Mucosa of stomach (tissue), 1 donor: ENCODE results near the gene SLC12A6.

Experiments
- H3K27me3 ChIP-seq: one replicate; pipeline ENCODE4 v1.7.0; 2013; ENCODE audit warnings: mild to moderate bottlenecking, low read length; ENCODE audit not compliant: control insufficient read depth, insufficient read depth
- H3K36me3 ChIP-seq: one replicate; pipeline ENCODE4 v1.7.0; 2013; ENCODE audit warnings: low read length; ENCODE audit not compliant: control insufficient read depth, insufficient read depth
- H3K4me1 ChIP-seq: one replicate; pipeline ENCODE4 v1.7.0; 2013; ENCODE audit warnings: mild to moderate bottlenecking, low read length; ENCODE audit not compliant: control insufficient read depth, insufficient read depth
- H3K4me3 ChIP-seq: one replicate; pipeline ENCODE4 v1.7.0; 2013; ENCODE audit warnings: low read length
- H3K9ac ChIP-seq: one replicate; pipeline ENCODE4 v1.7.0; 2013; ENCODE audit warnings: mild to moderate bottlenecking, low read length, moderate library complexity
- H3K9me3 ChIP-seq: one replicate; pipeline ENCODE4 v1.7.0; 2013; ENCODE audit warnings: mild to moderate bottlenecking, low read length, moderate library complexity; ENCODE audit not compliant: control insufficient read depth
- donor health status: Pancreatic carcinoma.

Gene SLC12A6

GRCh38 chr15:34241376-34242330 is 95.9 kb downstream of the SLC12A6 start:
- Histone ChIP-seq H3K36me3 (peaks cover 4% of the 10 kb centered on the region), H3K4me1 (no peaks in the 10 kb centered on the region), H3K27me3 (no peaks in the 10 kb centered on the region), H3K9me3 (no peaks in the 10 kb centered on the region), H3K4me3 (no peak overlapping the region), H3K9ac (no peak overlapping the region)

GRCh38 chr15:34240537-34240936 is 97.0 kb downstream of the SLC12A6 start:
- H3K9me3 ChIP-seq, result no peaks in the 10 kb centered on the region
- H3K9ac ChIP-seq, result no peak overlapping the region
- no peaks in the 10 kb centered on the region for H3K4me1 ChIP-seq
- no peak overlapping the region for H3K4me3 ChIP-seq
- H3K36me3 ChIP-seq, result peaks cover 4% of the 10 kb centered on the region
- H3K27me3 ChIP-seq, result no peaks in the 10 kb centered on the region

DNA sequence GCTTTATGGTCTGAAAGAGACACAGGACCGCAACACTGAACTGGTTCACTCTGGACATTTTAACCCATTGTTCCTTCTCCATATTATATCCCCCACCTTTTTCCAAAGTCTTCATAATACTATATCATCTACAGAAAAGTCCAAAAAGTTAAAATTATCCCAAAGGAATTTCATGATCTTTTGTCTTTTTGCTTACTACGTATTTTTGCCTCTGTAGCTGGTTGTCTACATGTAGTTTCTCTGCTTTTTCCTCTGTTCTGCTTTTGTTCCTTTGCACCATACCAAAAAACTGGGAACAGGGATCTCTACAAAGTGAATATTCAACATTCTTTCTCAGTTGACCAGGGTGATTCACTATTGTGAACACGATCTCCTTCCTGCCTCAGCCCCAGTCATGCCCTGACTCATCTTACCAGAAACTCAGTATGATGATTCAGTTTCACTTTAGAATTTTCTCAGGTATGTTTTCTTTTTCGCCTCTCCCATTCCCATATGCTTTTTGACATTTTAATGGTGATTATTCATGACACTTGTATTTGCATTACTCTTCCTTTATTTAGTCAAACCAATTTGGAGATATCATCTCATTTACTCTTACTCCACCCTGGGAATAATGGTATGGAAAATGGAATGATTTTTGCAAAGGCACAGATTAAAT is 98.3 kb downstream of the SLC12A6 start:
- H3K9ac ChIP-seq, result no peak overlapping the region
- no peaks in the 10 kb centered on the region for H3K9me3 ChIP-seq
- H3K4me3 ChIP-seq, result no peak overlapping the region
- no peaks in the 10 kb centered on the region for H3K27me3 ChIP-seq
- no peaks in the 10 kb centered on the region for H3K4me1 ChIP-seq
- peaks cover 4% of the 10 kb centered on the region for H3K36me3 ChIP-seq

- no peaks in the 10 kb centered on the region for H3K27me3 ChIP-seq
- H3K9me3 ChIP-seq, result no peaks in the 10 kb centered on the region
- no peak overlapping the region for H3K9ac ChIP-seq
- no peak overlapping the region for H3K4me3 ChIP-seq
- no peaks in the 10 kb centered on the region for H3K36me3 ChIP-seq
- H3K4me1 ChIP-seq, result no peaks in the 10 kb centered on the region
These were observed 104.0 kb downstream of the SLC12A6 start for GRCh38 chr15:34233614-34234013.

- peaks cover 8% of the 10 kb centered on the region for H3K4me1 ChIP-seq
- H3K4me3 ChIP-seq, result peak overlapping the region; percentile 93
- H3K36me3 ChIP-seq, result no peaks in the 10 kb centered on the region
- H3K9me3 ChIP-seq, result no peaks in the 10 kb centered on the region
- no peaks in the 10 kb centered on the region for H3K27me3 ChIP-seq
- peak overlapping the region; percentile 87 for H3K9ac ChIP-seq
These were observed 113.5 kb downstream of the SLC12A6 start for GRCh38 chr15:34223904-34224596.

DNA sequence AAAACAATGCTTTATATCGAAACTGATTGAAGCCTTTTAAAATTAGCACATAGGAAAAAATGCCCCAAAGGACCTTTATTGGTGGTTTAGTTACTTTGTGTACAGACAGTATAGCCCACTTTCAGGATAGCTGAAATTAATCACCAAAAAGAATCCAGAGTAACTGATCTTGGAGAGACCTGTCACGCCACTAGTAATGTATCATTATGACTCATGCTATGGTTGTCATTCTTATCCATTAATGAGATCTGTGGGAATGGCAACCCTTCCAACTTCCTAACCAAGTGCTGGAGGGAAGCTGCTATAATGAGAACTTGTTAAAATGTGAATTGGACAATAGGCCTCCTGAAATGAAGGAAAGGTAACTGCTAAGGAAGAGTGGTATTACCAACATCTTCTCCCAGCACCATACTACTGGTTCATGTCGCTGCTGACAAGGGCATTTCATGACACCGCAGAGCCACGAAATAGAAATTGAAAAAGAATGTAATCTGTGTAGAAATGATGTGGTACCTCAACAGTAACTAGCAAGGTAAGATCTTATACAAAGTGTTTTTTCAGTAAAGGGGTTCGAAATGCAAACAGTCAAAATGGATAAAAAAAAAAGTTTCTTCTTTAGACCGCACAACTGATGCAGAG is 119.9 kb downstream of the SLC12A6 start:
- no peak overlapping the region for H3K9ac ChIP-seq
- H3K4me1 ChIP-seq, result no peaks in the 10 kb centered on the region
- no peaks in the 10 kb centered on the region for H3K27me3 ChIP-seq
- no peak overlapping the region for H3K4me3 ChIP-seq
- no peaks in the 10 kb centered on the region for H3K9me3 ChIP-seq
- H3K36me3 ChIP-seq, result no peaks in the 10 kb centered on the region

GRCh38 chr15:34216527-34217270 is 120.9 kb downstream of the SLC12A6 start:
- Histone ChIP-seq H3K36me3 (no peaks in the 10 kb centered on the region), H3K9ac (no peak overlapping the region), H3K27me3 (no peaks in the 10 kb centered on the region), H3K4me3 (no peak overlapping the region), H3K4me1 (no peaks in the 10 kb centered on the region), H3K9me3 (no peaks in the 10 kb centered on the region)

DNA sequence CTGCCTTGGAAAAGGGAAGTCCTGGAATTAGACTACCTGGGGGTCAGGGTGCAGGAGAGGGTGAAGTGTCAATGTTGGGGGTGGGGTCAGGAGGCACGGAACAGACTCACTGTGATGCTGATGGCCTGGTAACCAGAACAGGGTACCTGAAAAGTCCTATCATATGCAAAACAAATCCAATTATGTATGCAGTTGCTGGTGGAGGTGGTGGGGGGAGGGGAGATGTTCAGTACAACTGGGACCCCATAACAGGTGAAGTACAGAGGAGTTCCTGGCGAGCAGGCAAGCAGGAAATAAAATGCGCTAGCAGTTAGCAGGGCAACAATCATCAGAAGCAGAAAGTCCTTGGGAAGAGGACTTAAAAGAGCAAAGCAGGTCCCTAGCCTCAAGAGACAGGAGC is 123.4 kb downstream of the SLC12A6 start:
- H3K4me3 ChIP-seq, result no peak overlapping the region
- H3K27me3 ChIP-seq, result no peaks in the 10 kb centered on the region
- H3K36me3 ChIP-seq, result no peaks in the 10 kb centered on the region
- H3K4me1 ChIP-seq, result peaks cover under 1% of the 10 kb centered on the region
- H3K9me3 ChIP-seq, result no peaks in the 10 kb centered on the region
- no peak overlapping the region for H3K9ac ChIP-seq

DNA sequence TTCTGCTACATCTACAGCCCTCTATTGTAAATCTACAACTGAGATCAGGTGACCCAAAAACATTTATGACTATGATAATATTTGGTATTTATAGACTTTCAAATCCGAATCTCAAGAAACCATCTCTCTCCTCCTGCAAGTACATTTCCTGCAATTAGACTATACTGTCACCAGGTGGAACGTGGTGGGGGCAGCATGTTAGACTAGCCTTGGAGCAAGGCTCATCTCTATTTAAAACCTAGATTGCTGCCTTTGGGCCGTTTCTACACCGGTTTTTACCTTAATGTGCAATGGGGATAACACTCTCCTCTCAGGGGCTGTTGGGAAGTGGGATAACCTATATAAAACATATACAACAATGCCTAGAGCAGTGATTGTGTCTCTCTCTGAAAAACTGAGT is 123.9 kb downstream of the SLC12A6 start:
- no peaks in the 10 kb centered on the region for H3K9me3 ChIP-seq
- no peaks in the 10 kb centered on the region for H3K27me3 ChIP-seq
- peaks cover 5% of the 10 kb centered on the region for H3K4me1 ChIP-seq
- H3K9ac ChIP-seq, result no peak overlapping the region
- H3K36me3 ChIP-seq, result no peaks in the 10 kb centered on the region
- no peak overlapping the region for H3K4me3 ChIP-seq

GRCh38 chr15:34209421-34210282 is 127.9 kb downstream of the SLC12A6 start, which contains the start of gene KATNBL1:
Gene KATNBL1, minus strand, starts transcription at chr15:34210096. Its CDS starts 46,420 bp downstream, at chr15:34163676.
- Histone ChIP-seq H3K4me3 (peak within 1 kb of the TSS; percentile 41), H3K9ac (peak within 1 kb of the TSS; percentile 90), H3K27me3 (no peaks in the 10 kb centered on the region), H3K4me1 (peaks cover 11% of the 10 kb centered on the region), H3K36me3 (no peaks in the 10 kb centered on the region), H3K9me3 (no peaks in the 10 kb centered on the region)
